NOMO-1 treated with DMSO at 0.1 percent for 48 hours (cell line): Measurements from ENCODE around the gene IBSP.
A peak's percentile ranks its signal among the peaks of the same experiment; 100 is the strongest.

Experiments
- DNase-seq: peaks from one replicate; lab custom pipeline; 2025; ENCODE audit not compliant: unreplicated experiment; lab: John Stamatoyannopoulos, UW

The IBSP gene

GRCh38 chr4:87835743-87836142 lies 36.4 kb downstream of the IBSP start:
- DNase-seq: no peak

- peak; percentile 2 for DNase-seq
Measured at GRCh38 chr4:87838205-87838604, 38.9 kb downstream of the IBSP start.

- peak; percentile 36 for DNase-seq
Measured at GRCh38 chr4:87838890-87839591, 39.7 kb downstream of the IBSP start.

- no peak for DNase-seq
Measured at GRCh38 chr4:87839592-87839946, 40.2 kb downstream of the IBSP start.

GRCh38 chr4:87840149-87840548 lies 40.8 kb downstream of the IBSP start:
- no peak for DNase-seq

GRCh38 chr4:87843936-87844335 lies 44.6 kb downstream of the IBSP start:
- peak; percentile 96 for DNase-seq

- no peak for DNase-seq
Measured at GRCh38 chr4:87844452-87844851, 45.1 kb downstream of the IBSP start.

- no peak for DNase-seq
Measured at GRCh38 chr4:87846226-87846625, 46.9 kb downstream of the IBSP start.

- peak; percentile 66 for DNase-seq
Measured at GRCh38 chr4:87848622-87849351, 49.4 kb downstream of the IBSP start.

- peak; percentile 91 for DNase-seq
Measured at GRCh38 chr4:87849612-87850011, 50.3 kb downstream of the IBSP start.

GRCh38 chr4:87851332-87851731 lies 52.0 kb downstream of the IBSP start:
- peak; percentile 80 for DNase-seq

GRCh38 chr4:87851953-87852352 lies 52.6 kb downstream of the IBSP start:
- peak; percentile 29 for DNase-seq

GRCh38 chr4:87853108-87853507 lies 53.8 kb downstream of the IBSP start:
- peak; percentile 63 for DNase-seq

GRCh38 chr4:87853891-87854290 lies 54.5 kb downstream of the IBSP start:
- DNase-seq: no peak

GRCh38 chr4:87855559-87855958 lies 56.2 kb downstream of the IBSP start:
- DNase-seq: no peak

GRCh38 chr4:87856816-87857215 lies 57.5 kb downstream of the IBSP start:
- no peak for DNase-seq

GRCh38 chr4:87857789-87858188 lies 58.4 kb downstream of the IBSP start:
- no peak for DNase-seq
